ENCODE results near the gene CELSR3.

CELSR3 gene

GRCh38 chr3:48672522-48672921 lies 9.8 kb upstream of the CELSR3 start:
- TF ChIP-seq CTCF (IDR thresholded peaks at IDR 0.05; ENCODE audit: poor library complexity, severe bottlenecking), result no peak
- no peaks in the 10 kb centered on the region for H3K4me1 ChIP-seq (ENCODE audit: insufficient read depth, poor library complexity, severe bottlenecking)
- no peaks in the 10 kb centered on the region for H3K27me3 ChIP-seq (ENCODE audit: insufficient read depth, poor library complexity, severe bottlenecking)
- H3K36me3 ChIP-seq (ENCODE audit: low read depth), result peaks cover 30% of the 10 kb centered on the region
- no peak for DNase-seq (ENCODE audit: low spot score)
- H3K9me3 ChIP-seq (ENCODE audit: severe bottlenecking), result no peaks in the 10 kb centered on the region
- ATAC-seq (ENCODE audit: low read depth), result no peak
- H3K4me3 ChIP-seq (ENCODE audit: severe bottlenecking), result no peak overlapping the region
- H3K27ac ChIP-seq (ENCODE audit: poor library complexity, severe bottlenecking), result no peak overlapping the region

DNA sequence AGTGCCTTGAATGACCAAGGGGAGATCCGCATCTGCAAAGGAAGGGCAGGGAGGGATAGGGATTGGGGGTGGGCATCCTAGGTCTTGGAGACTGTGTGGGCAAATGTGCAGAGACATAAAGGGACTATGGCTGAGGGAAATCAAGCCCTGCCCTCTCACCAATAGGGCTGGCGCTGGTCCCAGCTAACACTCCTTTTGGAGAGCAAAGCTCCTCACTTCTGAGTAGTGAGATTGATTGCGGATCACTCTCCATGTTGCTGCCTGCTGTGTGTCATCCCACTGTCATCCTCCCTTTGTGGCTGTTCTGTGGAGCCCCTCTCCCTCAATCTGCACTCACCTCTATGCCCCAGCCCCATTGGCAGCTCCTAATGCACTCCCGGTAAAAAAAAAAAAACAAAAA lies 2.2 kb upstream of the CELSR3 start:
- no peak for TF ChIP-seq CTCF (IDR thresholded peaks at IDR 0.05; ENCODE audit: poor library complexity, severe bottlenecking)
- H3K27ac ChIP-seq (ENCODE audit: poor library complexity, severe bottlenecking), result no peak overlapping the region

DNA sequence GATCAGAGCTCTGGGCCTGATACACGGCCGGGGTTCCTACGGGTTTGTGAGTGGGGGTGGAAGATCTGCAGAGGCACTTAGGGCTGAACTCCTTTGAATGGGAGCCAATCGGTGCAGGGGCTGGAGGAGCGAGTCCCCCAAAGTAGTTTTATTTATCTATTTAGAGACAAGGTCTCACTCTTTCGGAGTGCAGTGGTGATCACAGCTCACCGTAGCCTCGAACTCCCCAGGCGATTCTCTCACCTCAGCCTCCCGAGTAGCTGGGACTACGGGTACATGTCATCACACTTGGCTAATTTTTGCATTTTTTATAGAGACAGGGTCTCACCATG lies 1.6 kb upstream of the CELSR3 start:
- Histone ChIP-seq H3K27ac (ENCODE audit: poor library complexity, severe bottlenecking) (peak overlapping the region; percentile 88), H3K4me1 (ENCODE audit: insufficient read depth, poor library complexity, severe bottlenecking) (no peaks in the 10 kb centered on the region), H3K27me3 (ENCODE audit: insufficient read depth, poor library complexity, severe bottlenecking) (no peaks in the 10 kb centered on the region), H3K36me3 (ENCODE audit: low read depth) (no peaks in the 10 kb centered on the region), H3K4me3 (ENCODE audit: severe bottlenecking) (no peak overlapping the region), H3K9me3 (ENCODE audit: severe bottlenecking) (no peaks in the 10 kb centered on the region)
- ATAC-seq (ENCODE audit: low read depth) (no peak), DNase-seq (ENCODE audit: low spot score) (no peak)
- peak; percentile 62 for TF ChIP-seq CTCF (IDR thresholded peaks at IDR 0.05; ENCODE audit: poor library complexity, severe bottlenecking)

More for the DNA sequence above, 2.2 kb upstream of the CELSR3 start:
- ATAC-seq (ENCODE audit: low read depth) (no peak), DNase-seq (ENCODE audit: low spot score) (no peak)
- Histone ChIP-seq H3K4me3 (ENCODE audit: severe bottlenecking) (no peak overlapping the region), H3K9me3 (ENCODE audit: severe bottlenecking) (no peaks in the 10 kb centered on the region), H3K36me3 (ENCODE audit: low read depth) (no peaks in the 10 kb centered on the region), H3K4me1 (ENCODE audit: insufficient read depth, poor library complexity, severe bottlenecking) (no peaks in the 10 kb centered on the region), H3K27me3 (ENCODE audit: insufficient read depth, poor library complexity, severe bottlenecking) (no peaks in the 10 kb centered on the region)

DNA sequence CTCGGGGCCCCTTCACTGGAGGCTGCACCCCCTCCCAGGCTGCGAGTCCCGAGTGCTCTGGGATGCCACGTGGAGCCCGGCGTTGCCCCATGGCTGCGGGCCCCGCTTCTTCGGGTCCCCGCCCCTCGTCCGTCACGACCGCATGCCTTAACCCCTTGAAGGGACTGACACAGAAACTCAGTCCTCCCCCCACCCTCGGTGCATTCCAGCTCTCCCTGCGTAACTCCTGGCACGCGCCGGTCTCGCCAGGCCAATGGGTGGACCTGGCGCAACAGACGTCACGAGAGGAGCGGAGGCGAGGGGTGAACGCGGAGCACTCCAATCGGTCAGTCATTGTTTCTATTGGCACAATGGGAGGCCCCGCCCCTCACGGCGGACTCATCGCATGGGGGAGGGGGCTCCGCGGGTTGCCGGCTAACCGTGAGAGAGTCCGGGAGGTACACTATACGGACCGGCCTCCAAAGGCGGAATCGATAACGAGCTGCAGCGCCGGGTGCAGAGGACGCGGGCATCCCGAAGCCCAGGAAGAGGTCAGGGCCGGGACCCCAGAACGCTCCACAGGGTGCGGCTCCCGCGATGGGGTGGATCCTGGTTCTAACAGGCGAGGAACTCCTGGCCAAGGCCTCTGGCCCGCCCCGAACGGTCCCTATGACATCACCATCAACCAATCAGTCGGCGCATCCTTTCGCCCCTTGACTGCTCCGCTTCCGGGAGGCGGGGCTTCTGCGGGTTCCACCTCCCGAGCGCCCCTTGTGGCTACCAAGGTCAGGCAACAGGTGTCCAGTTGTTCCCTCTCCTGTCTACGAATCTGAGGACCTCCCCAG lies 1.0 kb upstream of the CELSR3 start:
- ATAC-seq (ENCODE audit: low read depth) (peak; percentile 77), DNase-seq (ENCODE audit: low spot score) (peak; percentile 99)
- H3K27ac ChIP-seq (ENCODE audit: poor library complexity, severe bottlenecking), result peak overlapping the region; percentile 88
- H3K27me3 ChIP-seq (ENCODE audit: insufficient read depth, poor library complexity, severe bottlenecking), result no peaks in the 10 kb centered on the region
- peak overlapping the region; percentile 43 for H3K4me3 ChIP-seq (ENCODE audit: severe bottlenecking)
- no peaks in the 10 kb centered on the region for H3K9me3 ChIP-seq (ENCODE audit: severe bottlenecking)
- H3K36me3 ChIP-seq (ENCODE audit: low read depth), result no peaks in the 10 kb centered on the region
- no peaks in the 10 kb centered on the region for H3K4me1 ChIP-seq (ENCODE audit: insufficient read depth, poor library complexity, severe bottlenecking)
- peak; percentile 86 for TF ChIP-seq CTCF (IDR thresholded peaks at IDR 0.05; ENCODE audit: poor library complexity, severe bottlenecking)

- DNase-seq (ENCODE audit: low spot score) (no peak), ATAC-seq (ENCODE audit: low read depth) (no peak)
- Histone ChIP-seq H3K27me3 (ENCODE audit: insufficient read depth, poor library complexity, severe bottlenecking) (no peaks in the 10 kb centered on the region), H3K4me3 (ENCODE audit: severe bottlenecking) (peak overlapping the region; percentile 43), H3K36me3 (ENCODE audit: low read depth) (no peaks in the 10 kb centered on the region), H3K4me1 (ENCODE audit: insufficient read depth, poor library complexity, severe bottlenecking) (no peaks in the 10 kb centered on the region), H3K27ac (ENCODE audit: poor library complexity, severe bottlenecking) (peak overlapping the region; percentile 88), H3K9me3 (ENCODE audit: severe bottlenecking) (no peaks in the 10 kb centered on the region)
- no peak for TF ChIP-seq CTCF (IDR thresholded peaks at IDR 0.05; ENCODE audit: poor library complexity, severe bottlenecking)
Observed at GRCh38 chr3:48662145-48662752, 437 bp downstream of the CELSR3 start.
